WERI-Rb-1 (cell line): ENCODE results near the gene AP2M1.

Experiments used
- DNase-seq: peaks from one replicate; pipeline ENCODE4 v3.0.0-alpha.2; 2020
- H3K27ac ChIP-seq: fragments of 250-450 bp; sonication (Bioruptor Pico); 2 replicates; pipeline ENCODE4 v1.5.1; 2020; ENCODE audit warnings: mild to moderate bottlenecking, moderate library complexity
- H3K27me3 ChIP-seq: fragments of 250-450 bp; sonication (Bioruptor Pico); 2 replicates; pipeline ENCODE4 v1.5.1; 2021; ENCODE audit warnings: mild to moderate bottlenecking, low read depth, moderate library complexity; ENCODE audit not compliant: insufficient read depth, severe bottlenecking
- H3K36me3 ChIP-seq: fragments of 250-450 bp; sonication (Bioruptor Pico); 2 replicates; pipeline ENCODE4 v1.5.1; 2020; ENCODE audit warnings: mild to moderate bottlenecking, moderate library complexity
- H3K4me3 ChIP-seq: 2 replicates; pipeline ENCODE4 v1.5.1; 2011; ENCODE audit warnings: low read depth, mild to moderate bottlenecking, control low read depth, low read length
- H3K9me3 ChIP-seq: fragments of 250-450 bp; sonication (Bioruptor Pico); 2 replicates; pipeline ENCODE4 v1.5.1; 2021; ENCODE audit warnings: mild to moderate bottlenecking, moderate library complexity; ENCODE audit not compliant: severe bottlenecking
- TF ChIP-seq, protein P1 (sequence below): IDR thresholded peaks from 2 replicates; pipeline ENCODE4 v1.5.1; 2011; ENCODE audit warnings: low read depth, mild to moderate bottlenecking, control low read depth, inconsistent platforms, low read length

The AP2M1 gene

DNA sequence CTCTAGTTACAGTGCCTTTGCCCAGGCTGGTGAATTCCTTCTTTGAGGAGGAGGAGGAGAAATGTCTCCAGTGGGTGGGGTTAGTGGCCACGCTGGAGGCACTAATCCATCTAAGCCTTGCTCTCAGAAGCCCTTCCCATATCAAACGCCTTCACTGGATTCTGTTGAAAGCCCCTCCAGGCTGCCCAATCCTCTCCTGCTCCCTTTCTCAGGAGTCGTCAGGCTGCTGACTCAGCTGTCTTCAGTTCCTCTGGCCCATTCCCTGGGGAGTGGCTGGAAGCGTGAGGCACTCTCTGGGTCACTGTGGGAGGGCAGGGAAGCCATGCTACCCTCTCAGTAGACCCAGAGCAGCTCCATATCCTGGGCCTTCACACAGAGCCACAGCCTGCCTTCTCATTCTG is 2.7 kb downstream of the AP2M1 start:
- H3K36me3 ChIP-seq = peaks cover 68% of the 10 kb centered on the region
- peak overlapping the region; percentile 97 for H3K27ac ChIP-seq
- no peaks in the 10 kb centered on the region for H3K27me3 ChIP-seq
- TF ChIP-seq, protein P1, sequence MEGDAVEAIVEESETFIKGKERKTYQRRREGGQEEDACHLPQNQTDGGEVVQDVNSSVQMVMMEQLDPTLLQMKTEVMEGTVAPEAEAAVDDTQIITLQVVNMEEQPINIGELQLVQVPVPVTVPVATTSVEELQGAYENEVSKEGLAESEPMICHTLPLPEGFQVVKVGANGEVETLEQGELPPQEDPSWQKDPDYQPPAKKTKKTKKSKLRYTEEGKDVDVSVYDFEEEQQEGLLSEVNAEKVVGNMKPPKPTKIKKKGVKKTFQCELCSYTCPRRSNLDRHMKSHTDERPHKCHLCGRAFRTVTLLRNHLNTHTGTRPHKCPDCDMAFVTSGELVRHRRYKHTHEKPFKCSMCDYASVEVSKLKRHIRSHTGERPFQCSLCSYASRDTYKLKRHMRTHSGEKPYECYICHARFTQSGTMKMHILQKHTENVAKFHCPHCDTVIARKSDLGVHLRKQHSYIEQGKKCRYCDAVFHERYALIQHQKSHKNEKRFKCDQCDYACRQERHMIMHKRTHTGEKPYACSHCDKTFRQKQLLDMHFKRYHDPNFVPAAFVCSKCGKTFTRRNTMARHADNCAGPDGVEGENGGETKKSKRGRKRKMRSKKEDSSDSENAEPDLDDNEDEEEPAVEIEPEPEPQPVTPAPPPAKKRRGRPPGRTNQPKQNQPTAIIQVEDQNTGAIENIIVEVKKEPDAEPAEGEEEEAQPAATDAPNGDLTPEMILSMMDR = no peak
- peak; percentile 74 for DNase-seq
- peak overlapping the region; percentile 91 for H3K4me3 ChIP-seq
- no peaks in the 10 kb centered on the region for H3K9me3 ChIP-seq

DNA sequence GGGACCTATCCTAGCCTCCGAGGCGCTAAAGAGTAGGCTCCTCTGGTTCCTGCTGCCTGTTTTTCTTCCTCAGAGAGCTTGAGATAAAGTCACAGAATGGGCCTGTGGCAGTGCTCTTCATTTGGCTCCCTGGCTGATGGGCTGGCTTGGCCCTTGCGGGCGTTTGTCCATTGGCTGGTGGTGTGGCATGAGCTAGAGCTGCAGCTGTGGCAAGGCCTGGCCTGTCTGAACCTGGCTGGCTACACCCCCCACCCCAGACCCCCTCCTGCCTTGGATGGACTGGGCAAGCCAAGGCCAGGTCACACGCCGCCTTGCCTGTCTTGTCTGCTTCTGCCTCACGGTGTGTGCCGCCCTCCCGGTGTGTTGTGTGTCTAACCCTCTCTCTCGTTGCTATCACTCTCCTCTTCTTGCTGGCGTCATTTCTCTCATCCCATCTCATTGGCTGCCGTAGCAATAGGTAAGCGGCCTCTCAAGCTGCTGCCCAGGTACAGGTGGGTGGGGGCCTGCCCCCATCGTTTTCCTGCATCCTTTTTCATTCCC is 3.2 kb downstream of the AP2M1 start:
- TF ChIP-seq, protein P1 = no peak
- H3K36me3 ChIP-seq = peaks cover 68% of the 10 kb centered on the region
- DNase-seq = no peak
- no peaks in the 10 kb centered on the region for H3K9me3 ChIP-seq
- H3K27me3 ChIP-seq = no peaks in the 10 kb centered on the region
- peak overlapping the region; percentile 97 for H3K27ac ChIP-seq
- no peak overlapping the region for H3K4me3 ChIP-seq

DNA sequence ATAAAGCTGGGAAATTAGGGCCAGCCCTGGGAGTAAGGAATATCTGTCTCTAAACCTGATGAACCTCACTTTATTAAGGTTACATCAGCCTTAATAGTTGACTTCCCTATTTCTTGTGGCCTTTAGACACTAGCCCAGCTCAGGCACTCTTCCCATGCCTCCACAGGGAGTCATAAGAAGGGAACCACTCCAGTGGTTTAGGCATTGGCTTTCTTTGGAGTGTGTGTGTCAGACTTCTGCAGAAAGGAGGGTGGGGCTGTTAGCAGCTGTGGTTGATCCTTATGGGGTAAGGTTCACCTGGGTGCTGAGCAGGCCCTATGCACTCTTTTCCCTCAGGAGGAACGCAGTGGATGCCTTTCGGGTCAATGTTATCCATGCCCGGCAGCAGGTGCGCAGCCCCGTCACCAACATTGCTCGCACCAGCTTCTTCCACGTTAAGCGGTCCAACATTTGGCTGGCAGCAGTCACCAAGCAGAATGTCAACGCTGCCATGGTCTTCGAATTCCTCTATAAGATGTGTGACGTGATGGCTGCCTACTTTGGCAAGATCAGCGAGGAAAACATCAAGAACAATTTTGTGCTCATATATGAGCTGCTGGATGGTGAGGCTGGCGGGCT is 4.0 kb downstream of the AP2M1 start:
- Histone ChIP-seq H3K27ac (no peak overlapping the region), H3K27me3 (no peaks in the 10 kb centered on the region), H3K4me3 (no peak overlapping the region), H3K9me3 (no peaks in the 10 kb centered on the region), H3K36me3 (peaks cover 70% of the 10 kb centered on the region)
- DNase-seq = no peak
- TF ChIP-seq, protein P1 = no peak

DNA sequence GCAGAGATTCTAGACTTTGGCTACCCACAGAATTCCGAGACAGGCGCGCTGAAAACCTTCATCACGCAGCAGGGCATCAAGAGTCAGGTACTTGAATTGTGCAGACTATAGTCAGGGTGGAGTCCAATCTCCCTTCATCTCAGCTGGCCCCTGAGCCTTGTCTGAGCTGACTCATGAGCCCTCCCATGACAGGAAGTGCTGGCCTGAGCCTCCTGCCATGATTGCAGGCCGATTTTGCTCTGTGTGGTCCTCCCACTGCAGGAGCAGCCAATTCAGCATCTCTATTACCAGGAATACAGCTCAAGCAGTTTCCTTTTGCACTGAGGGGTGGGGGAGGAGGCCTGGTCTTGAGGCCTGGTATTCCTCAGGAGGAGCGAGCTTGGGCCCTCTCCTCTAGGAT is 5.5 kb downstream of the AP2M1 start:
- no peak overlapping the region for H3K27ac ChIP-seq
- peaks cover 82% of the 10 kb centered on the region for H3K36me3 ChIP-seq
- H3K4me3 ChIP-seq = no peak overlapping the region
- TF ChIP-seq, protein P1 = no peak
- no peaks in the 10 kb centered on the region for H3K27me3 ChIP-seq
- H3K9me3 ChIP-seq = no peaks in the 10 kb centered on the region
- no peak for DNase-seq

DNA sequence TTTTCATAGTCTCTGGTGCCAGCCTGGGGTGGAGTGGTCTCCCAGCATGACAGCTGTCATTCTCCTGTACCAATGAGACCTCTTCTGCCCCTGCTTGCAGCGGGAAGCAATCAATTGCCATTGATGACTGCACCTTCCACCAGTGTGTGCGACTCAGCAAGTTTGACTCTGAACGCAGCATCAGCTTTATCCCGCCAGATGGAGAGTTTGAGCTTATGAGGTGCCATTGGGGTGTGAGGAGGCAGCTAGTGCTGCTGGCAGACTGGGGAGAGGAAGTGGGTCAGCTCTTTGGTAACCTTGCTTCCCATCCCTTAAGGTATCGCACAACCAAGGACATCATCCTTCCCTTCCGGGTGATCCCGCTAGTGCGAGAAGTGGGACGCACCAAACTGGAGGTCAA is 6.9 kb downstream of the AP2M1 start:
- Histone ChIP-seq H3K4me3 (no peak overlapping the region), H3K36me3 (peaks cover 83% of the 10 kb centered on the region), H3K27ac (no peak overlapping the region), H3K9me3 (no peaks in the 10 kb centered on the region), H3K27me3 (no peaks in the 10 kb centered on the region)
- no peak for DNase-seq
- TF ChIP-seq, protein P1 = no peak

DNA sequence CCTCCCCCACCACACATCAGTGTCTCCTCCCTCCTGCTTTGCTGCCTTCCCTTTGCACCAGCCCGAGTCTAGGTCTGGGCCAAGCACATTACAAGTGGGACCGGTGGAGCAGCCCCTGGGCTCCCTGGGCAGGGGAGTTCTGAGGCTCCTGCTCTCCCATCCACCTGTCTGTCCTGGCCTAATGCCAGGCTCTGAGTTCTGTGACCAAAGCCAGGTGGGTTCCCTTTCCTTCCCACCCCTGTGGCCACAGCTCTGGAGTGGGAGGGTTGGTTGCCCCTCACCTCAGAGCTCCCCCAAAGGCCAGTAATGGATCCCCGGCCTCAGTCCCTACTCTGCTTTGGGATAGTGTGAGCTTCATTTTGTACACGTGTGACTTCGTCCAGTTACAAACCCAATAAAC is 9.0 kb downstream of the AP2M1 start:
- DNase-seq = no peak
- Histone ChIP-seq H3K36me3 (peaks cover 83% of the 10 kb centered on the region), H3K27me3 (no peaks in the 10 kb centered on the region), H3K9me3 (no peaks in the 10 kb centered on the region), H3K4me3 (no peak overlapping the region), H3K27ac (no peak overlapping the region)
- TF ChIP-seq, protein P1 = no peak
